LNCAP (cell line): ENCODE data around the gene DYNLL2.

Source experiments
- CTCF ChIP-seq: fragments of 450-650 bp; IDR thresholded peaks from 2 replicates; pipeline ENCODE4 v1.5.1; 2017; ENCODE audit warnings: mild to moderate bottlenecking

The DYNLL2 gene

DNA sequence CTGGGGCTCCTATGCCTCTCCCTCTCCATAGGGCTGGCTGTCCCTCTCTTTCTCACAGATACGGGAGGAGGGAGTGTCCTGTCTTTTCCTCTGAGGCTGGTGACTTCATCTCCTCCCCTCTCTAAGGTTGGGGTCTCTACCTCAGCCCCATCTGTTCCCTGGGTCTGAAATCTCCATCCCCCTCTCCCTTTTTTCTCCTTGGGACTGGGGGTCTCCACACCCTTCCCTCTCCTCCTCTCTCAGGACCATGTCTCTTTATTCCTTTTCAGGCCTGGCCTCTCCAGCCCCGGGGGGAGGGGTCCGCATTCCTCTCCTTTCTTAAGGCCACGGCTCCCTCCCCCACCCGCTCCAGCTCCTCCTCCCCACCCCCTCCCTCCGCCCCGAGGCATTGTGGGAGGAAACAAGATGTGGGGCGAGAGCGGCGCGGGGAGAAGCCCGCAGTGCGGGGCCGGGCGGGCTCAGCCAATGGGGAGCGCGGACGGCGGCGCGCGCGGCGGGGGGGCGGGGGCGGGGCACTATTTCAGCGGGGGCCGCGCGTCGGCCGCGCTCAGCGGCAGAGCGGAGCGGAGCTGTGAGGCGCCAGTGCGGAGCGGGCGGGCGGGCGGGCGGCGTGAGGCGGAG, at the start of gene DYNLL2:
TSS of gene DYNLL2 (plus strand) at position 550 of the 621 bp plus-strand sequence. CDS start 3,672 bp downstream, outside the sequence.
- no peak for TF ChIP-seq CTCF

DNA sequence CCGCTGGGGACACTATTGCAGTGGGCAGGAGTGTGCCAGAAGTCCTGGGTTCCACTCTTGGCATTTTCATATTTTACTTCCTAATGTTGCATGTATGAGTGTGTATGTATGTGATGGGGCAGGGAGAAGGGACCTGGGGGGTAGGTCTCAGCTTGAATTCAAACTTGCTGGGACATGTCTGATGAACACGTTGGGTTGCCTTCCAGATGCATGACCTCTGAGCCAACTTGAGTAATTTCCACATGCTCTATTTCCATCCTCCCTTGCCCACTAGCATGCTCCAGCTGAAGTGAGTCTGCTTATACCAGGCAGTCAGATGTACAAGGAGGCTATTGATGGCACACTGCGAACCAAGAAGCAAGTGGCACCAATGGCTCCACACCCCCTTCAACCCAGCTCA, 43.2 kb upstream of the DYNLL2 start:
- no peak for TF ChIP-seq CTCF

DNA sequence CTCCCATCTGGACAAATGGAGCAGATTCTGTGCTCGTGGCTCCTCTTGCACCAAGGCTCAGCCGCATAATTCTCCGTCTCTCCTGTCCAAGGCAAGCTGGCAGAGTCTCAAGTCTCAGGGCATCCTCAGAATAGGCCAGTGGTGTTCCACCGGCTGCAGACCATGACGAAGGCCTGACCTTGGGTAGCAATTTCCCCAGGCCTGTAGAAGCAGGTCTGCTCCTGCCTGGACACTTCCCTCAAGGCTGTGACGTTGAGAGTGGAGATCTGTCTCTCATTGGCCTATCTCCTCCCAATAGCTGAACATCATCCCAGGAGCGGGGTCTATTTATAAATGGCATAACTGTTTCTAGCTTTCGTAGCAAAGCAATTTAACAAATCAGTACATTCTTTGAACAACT, 42.8 kb upstream of the DYNLL2 start:
- TF ChIP-seq CTCF: no peak

DNA sequence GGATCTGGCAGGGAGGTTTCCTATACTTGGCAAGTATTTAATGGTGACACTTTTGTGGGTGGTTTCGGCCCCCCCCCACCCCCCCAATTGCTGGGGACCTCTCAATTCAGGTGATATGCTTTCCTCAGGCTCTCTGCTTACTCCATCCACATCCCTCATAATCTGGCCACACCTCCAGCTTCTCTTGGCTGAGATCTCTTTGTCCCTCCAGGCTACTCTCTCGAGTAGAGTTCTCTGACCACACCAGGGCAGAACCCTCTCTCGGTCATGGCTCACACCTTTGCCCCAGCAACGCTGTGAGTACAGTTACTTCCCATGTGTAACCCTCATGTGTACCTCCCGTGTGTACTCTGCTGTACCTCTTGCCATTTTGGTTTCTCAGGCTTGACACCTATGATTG, 42.1 kb upstream of the DYNLL2 start:
- TF ChIP-seq CTCF: no peak

- TF ChIP-seq CTCF: no peak
These were observed 39.7 kb upstream of the DYNLL2 start for GRCh38 chr17:58043221-58044181.

DNA sequence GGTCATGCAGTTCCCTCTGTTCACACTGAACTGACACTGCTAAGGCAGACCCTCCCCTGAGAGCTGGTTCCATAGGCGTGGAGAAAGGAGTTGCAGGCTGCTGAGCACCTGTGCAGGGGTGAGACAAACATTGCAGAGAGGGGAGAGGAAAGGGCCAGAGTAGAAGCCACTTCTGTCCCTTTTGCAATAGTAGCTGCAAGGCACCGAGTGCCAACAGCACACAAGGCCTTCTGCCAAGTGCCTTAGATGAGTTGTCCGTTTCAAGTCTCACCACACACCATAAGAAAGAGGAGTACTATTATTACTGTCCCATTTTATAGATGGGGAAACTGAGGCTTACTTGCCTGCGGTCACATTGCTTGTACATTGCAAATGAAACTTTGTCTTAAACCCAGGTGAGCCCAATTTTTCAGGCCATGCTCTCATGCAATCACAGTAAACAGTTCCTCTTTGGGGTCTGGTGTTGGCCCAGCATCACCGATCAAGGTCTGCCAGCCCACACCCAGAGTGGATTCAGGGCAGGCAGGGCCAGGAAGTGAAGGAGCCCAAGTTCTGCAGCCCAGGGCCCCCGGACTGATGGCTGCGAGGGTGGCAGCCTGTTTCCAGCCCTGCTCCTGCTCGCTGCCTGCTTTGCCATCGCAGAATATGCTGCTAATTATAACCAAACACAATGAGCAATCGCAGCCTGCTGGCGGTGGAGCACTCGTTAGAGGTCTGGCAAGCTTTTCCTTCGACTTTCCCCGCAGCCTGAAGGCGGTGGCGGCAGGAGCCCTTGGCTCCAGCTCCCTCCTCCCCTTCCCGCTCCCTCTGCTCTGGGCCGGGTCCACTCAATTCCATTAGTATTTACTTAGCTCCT, 36.8 kb upstream of the DYNLL2 start:
- no peak for TF ChIP-seq CTCF

- no peak for TF ChIP-seq CTCF
These were observed 35.7 kb upstream of the DYNLL2 start for GRCh38 chr17:58047376-58048150.
